ENCODE measurements around the gene IKZF2.

IKZF2 gene

DNA sequence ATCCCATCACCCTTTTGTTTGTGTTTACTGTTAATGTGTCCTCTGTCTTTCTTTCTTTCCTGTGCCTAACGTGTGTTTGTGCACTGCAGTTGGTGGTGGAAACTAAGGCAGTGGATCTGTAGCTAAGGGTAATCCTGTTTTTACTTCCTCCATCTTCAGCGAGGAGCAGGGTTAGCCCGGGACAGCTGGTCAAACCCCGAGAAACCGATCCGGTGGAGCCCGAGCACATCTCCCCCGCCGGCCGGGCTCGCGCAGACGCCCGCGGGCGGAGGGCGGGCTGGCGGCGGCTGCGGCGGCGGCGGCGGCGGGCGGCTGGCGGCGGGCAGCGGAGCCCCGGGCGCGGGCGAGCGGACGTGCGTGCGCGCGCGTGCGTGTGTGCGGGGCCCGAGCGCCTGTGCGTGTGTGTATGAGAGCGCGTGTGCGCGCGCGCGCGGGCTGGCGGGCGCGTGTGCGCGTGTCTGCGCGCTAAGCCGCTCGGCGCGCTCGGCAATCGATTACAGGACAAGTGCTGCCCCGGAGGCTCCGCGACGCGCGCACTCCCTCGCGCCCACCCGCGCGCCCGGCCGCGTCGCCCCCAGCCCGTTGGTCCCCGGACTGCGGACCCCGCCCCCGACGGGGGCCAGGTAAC lies at the start of gene IKZF2:
TSS of gene IKZF2 (minus strand) at position 176 of the 628 bp plus-strand sequence. CDS start 2,983 bp downstream, outside the sequence.
- in situ Hi-C loops (cut with HindIII; ENCODE audit: low sequenced_read_pairs), result loop anchor here (5.0 to 25.0 kb wide), 2 partner anchors 379 to 464 kb away; no protein-coding TSS in a partner anchor
- H3K4me3 ChIP-seq (ENCODE audit: low read depth, low read length), result peak within 1 kb of the TSS; percentile 50
- DNase-seq (ENCODE audit: low read depth), result peak; percentile 84
- TF ChIP-seq, protein P1, sequence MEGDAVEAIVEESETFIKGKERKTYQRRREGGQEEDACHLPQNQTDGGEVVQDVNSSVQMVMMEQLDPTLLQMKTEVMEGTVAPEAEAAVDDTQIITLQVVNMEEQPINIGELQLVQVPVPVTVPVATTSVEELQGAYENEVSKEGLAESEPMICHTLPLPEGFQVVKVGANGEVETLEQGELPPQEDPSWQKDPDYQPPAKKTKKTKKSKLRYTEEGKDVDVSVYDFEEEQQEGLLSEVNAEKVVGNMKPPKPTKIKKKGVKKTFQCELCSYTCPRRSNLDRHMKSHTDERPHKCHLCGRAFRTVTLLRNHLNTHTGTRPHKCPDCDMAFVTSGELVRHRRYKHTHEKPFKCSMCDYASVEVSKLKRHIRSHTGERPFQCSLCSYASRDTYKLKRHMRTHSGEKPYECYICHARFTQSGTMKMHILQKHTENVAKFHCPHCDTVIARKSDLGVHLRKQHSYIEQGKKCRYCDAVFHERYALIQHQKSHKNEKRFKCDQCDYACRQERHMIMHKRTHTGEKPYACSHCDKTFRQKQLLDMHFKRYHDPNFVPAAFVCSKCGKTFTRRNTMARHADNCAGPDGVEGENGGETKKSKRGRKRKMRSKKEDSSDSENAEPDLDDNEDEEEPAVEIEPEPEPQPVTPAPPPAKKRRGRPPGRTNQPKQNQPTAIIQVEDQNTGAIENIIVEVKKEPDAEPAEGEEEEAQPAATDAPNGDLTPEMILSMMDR (IDR thresholded peaks at IDR 0.05; ENCODE audit: low read depth, low read length, missing control alignments), result no peak

DNA sequence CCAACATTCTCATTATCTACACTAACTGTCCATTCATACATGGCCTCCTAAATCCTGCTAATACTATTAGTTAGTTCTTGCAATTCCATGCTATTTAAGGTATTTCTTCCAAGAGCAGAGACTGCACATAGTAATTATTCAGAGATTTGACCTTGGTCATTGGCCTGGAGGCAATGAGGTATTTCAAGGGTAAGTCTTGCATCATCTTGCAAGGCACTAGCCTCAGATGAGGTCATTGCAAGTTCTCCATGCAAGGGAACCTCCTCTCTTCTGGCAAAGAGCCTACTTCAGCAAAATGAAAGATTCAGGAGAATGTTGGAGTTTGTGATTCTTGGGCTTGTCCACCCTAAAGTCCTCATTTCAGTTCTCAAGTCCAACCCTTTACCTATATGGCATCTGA lies 48.5 kb upstream of the IKZF2 start:
- no peak overlapping the region for H3K4me3 ChIP-seq (ENCODE audit: low read depth, low read length)
- DNase-seq (ENCODE audit: low read depth), result no peak
- TF ChIP-seq, protein P1 (IDR thresholded peaks at IDR 0.05; ENCODE audit: low read depth, low read length, missing control alignments), result no peak
- in situ Hi-C loops (cut with HindIII; ENCODE audit: low sequenced_read_pairs), result no loop called here

DNA sequence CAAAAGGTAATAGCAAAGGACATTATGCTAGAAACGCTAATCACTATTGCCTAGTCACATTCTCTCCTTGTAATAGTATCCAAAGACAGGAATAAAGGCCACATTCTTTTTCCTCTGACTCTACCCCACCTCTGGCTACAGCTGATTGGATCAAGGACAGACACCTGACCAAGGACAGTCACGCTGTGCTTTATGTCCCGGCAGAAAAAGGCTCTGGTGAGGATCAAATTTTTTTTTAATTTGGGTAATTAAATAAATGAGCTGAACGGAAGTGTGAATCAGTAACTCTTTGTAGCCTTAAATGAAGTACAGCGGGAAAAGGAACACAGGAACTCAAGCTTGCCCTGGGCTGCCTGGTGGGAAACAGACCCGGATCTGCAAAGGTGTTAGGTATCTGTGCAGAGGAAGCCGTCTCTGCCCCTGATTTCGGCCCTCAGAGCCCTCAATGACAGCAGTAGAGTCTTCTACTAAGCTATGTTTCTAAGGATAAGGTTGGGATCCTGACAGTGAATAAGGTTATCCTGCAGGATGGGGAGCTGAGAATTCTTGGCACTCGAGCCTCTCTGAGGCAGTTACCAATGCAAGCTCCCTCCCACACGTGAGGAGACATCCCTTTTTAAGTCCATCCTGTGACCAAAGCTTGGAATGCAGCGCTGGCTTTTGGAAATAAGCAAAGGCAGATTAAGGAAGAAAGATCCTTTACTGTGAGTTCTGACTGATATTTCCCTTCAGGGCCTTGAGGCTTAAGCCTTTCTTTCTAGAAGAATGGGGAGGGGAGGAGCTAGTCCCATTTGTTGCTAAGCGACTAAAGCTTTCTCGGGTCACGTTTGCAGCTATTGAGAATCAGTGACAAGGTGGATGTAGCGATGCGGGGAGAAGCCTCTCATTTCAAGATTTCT lies 37.8 kb upstream of the IKZF2 start:
- in situ Hi-C loops (cut with HindIII; ENCODE audit: low sequenced_read_pairs), result no loop called here
- no peak overlapping the region for H3K4me3 ChIP-seq (ENCODE audit: low read depth, low read length)
- TF ChIP-seq, protein P1 (IDR thresholded peaks at IDR 0.05; ENCODE audit: low read depth, low read length, missing control alignments), result no peak
- no peak for DNase-seq (ENCODE audit: low read depth)

DNA sequence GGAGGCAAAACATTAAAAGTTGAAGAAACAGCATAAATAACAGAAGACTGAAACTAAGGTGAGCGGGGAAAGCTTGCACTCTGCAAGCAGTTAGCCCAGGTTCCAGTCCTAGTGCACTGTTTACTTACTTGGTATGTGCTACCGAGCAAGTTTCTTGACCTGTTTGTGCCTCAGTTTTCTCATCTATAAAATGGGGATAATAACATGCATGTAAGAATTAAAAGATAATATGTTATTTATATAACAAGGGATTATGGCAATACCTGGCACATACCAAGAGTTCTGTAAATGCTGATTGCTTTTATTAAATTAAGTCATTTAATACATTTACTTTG lies 37.1 kb upstream of the IKZF2 start:
- H3K4me3 ChIP-seq (ENCODE audit: low read depth, low read length), result no peak overlapping the region
- DNase-seq (ENCODE audit: low read depth), result no peak
- in situ Hi-C loops (cut with HindIII; ENCODE audit: low sequenced_read_pairs), result no loop called here
- TF ChIP-seq, protein P1 (IDR thresholded peaks at IDR 0.05; ENCODE audit: low read depth, low read length, missing control alignments), result no peak

DNA sequence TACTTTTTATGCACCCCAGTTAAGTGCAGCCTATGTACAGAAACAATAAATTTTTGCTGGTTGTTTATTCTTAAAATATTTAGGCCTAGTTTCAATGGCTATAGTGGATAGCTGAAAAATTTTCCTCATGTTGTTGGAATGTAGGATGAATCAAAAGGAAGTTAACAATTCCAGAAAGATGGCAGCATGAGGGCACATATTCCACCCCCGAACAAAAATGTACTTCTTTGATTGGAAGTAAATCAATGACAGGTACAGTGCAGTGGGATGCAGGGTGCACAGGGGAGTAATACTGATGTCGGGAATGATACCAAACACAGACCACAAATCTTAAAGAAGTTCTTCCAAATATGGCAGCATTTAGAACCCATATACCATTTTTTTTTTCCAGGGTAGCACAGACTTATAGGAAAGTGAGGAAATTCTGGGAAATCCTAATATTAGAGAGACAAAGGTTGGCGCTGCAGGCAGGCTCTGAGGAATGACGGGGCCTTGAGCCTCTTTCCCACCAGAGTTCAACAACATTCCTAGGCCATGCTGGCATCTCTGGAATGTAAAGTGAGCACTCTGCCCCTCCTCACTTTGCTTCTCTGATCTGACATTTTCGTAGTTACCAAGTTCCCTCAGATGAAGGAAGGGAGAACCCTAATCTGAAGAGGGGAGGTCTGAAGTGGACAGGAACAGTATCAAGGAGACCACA lies 36.6 kb upstream of the IKZF2 start:
- H3K4me3 ChIP-seq (ENCODE audit: low read depth, low read length), result no peak overlapping the region
- DNase-seq (ENCODE audit: low read depth), result peak; percentile 26
- TF ChIP-seq, protein P1 (IDR thresholded peaks at IDR 0.05; ENCODE audit: low read depth, low read length, missing control alignments), result no peak
- in situ Hi-C loops (cut with HindIII; ENCODE audit: low sequenced_read_pairs), result no loop called here

DNA sequence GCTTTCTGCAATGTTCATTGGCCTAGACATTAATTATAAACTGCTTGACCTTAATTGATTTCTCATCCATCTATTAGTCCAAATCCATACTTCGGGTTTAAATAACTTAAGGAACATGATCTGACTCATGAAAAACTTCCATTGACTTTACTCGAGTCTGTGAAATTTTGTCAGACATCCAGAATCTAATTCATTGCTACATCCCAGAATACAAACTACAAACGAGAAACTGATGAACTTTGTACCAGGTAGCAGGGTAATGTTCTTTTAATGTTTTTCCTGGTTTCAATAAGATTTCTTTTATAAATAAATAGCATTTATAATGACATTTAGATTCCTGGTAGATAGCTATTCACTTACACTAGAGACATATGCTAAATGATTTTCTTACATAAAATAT lies 36.0 kb upstream of the IKZF2 start:
- TF ChIP-seq, protein P1 (IDR thresholded peaks at IDR 0.05; ENCODE audit: low read depth, low read length, missing control alignments), result no peak
- in situ Hi-C loops (cut with HindIII; ENCODE audit: low sequenced_read_pairs), result no loop called here
- no peak for DNase-seq (ENCODE audit: low read depth)
- H3K4me3 ChIP-seq (ENCODE audit: low read depth, low read length), result no peak overlapping the region

Measured in astrocyte of the cerebellum (primary cell).